Left ventricle myocardium superior (tissue), 1 donor: ENCODE measurements around the gene RNU5B-1. TPM values are rescaled to one million over a fixed set of nuclear protein-coding genes. Genes with fewer than 3 reads are reported as not detected.

Experiments
- ATAC-seq: fragments of 200-7000 bp; cut with Tn5 transposase; one replicate; pipeline ENCODE4 v1.9.1; 2020; ENCODE audit warnings: mild to moderate bottlenecking, moderate library complexity
- DNase-seq: peaks from one replicate; pipeline ENCODE4 v3.0.0-alpha.2; 2020
- intact Hi-C: fragments of 100-400 bp; cut with micrococcal nuclease; formaldehyde crosslinking; loops from one replicate; pipeline ENCODE4 v1.11.0; 2022
- total RNA-seq: library from RNA; stranded (reverse); fragmentation: NEBNext Ultra II Directional; extraction: Animal tissue kit (Norgen Biotek cat#: 25700); gene quantifications from one replicate; pipeline ENCODE4 v1.2.1, GENCODE V29; 2021
- donor health status: DM: no; HTN: yes; CAD: no; lungs with severe emphysema.

The RNU5B-1 gene
- total RNA-seq, 1 donor from 2014 or later: 40.8 TPM

DNA sequence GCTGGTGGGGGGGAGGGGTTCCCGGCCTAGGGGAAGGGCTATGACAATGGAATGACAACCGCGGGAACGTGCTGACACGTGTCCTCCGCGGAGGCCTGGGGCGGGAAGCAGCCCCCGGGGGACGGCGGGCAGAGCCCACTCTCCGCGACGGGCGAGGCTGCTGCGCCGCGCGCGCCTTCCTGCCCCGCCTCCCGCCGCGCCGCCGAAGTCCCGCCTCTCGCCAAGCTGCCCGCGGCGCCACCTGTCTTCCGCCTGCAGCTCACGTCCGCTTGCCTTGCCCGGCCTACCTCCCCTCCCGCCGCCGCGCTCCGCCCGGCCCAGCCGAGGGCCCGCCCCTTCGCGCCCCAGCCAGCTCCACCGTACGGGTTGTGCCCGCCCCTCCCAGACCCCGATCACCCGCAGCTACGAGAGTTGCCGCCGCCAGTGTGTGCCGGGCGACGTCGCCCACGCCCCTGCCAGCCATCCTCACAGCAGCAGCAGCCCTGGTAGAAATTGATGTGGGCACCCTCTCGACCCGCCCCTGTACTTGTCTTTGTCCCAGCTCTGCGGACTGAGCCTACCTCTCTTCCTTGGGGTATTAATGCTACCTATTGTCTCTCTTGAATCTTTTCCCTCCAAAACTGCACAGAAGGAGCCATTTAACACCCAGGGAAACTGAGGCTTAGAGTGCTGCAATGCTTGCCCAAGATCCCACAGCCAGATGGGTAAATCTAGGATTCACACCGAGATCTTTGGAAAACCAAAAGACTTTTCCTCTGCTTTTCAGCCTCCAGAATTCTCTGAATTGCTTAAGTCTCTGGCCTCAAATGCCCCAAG lies 17.6 kb upstream of the RNU5B-1 start, which contains the start of gene PARP16:
Gene PARP16 (minus strand): TSS at position 180 of the 816 bp plus-strand sequence. CDS start 457 bp downstream, outside the sequence.
- DNase-seq (peak; percentile 95), ATAC-seq (peak; percentile 97)
- intact Hi-C loops: no loop called here

DNA sequence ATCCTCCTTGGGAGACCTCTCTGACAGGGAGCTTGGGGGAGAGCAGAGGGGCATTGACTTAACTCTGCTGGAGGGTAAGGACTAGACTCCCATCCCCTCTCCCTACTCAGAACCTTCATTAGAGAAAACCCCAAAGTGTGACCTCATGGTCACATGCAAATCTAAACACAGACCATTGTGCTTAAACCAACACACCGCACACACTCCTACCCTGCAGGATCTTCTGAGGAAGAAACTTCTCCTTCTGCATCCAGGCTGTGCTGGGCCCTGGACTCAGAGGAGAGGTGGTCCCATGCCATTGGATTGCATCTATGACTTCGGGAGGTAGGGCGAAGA lies 17.0 kb upstream of the RNU5B-1 start:
- no peak for DNase-seq
- intact Hi-C loops: no loop called here
- ATAC-seq: no peak

DNA sequence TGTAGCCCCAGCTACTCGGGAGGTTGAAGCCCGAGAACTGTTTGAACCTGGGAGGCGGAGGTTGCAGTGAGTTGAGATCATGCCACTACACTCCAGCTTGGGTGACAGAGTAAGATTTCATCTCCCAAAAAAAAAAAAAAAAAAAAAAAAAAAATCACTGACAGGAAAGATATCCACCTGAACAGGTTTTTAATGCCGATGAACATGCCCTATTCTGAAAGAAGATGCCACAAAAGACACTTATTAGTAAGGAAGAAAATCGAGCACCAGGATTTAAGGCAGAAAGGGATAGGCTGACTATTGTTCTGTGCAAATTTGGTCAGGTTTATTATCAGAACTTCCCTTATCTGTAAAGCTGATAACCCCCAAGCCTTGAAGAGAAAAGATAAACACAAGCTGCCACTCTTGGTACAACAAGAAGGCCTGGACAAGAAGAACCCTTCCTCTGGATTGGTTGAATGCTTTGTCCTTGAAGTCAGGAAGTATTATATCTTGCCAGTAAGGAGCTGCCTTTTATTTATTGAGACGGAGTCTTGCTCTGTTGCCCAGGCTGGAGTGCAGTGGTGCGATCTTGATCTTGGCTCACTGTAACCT lies 15.1 kb upstream of the RNU5B-1 start:
- ATAC-seq (no peak), DNase-seq (no peak)
- intact Hi-C loops: no loop called here

DNA sequence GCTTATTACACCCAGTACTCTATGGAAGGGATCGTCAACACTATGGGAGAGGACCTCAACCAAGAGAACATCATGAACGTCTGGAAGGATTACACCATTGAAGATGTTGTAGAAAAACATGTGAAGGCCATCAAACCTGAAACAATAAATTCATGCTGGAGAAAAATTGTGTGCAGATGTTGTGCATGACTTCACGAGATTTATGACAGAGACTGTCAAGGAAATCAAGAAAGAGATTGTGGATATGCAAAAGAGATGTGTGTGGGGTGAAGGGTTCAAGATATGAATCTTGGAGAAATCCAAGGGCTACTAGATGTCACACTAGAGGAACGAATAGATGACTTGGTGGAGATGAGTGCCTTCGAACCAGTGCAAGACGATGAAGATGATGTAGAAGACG lies 14.2 kb upstream of the RNU5B-1 start:
- ATAC-seq (no peak), DNase-seq (no peak)
- intact Hi-C loops: no loop called here

DNA sequence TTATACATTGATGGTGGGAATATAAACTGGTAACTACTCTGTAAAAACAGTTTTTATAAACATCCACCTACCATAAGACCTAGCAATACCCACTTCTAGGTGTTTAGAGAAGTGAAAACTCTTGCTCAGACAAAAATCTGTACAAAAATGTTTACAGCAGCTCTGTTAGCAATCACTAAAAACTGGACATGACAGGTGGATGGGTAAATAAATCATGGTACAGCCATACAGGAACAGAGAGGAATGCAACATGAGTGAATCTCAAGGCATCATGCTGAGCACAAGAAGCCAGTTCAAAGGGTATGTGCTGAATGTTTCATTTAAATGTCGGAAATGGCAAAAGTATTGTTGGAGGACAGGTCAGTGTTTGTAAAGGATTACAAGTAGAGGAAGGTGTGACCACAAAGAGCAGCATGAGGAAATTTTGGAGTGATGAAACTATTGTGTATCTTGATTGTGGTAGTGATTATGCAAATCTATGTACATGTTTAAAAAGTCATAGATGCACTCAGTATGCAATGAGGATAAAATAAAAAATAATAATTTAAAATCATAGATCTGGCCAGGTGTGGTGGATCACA lies 11.4 kb upstream of the RNU5B-1 start:
- intact Hi-C loops: no loop called here
- no peak for ATAC-seq
- no peak for DNase-seq

DNA sequence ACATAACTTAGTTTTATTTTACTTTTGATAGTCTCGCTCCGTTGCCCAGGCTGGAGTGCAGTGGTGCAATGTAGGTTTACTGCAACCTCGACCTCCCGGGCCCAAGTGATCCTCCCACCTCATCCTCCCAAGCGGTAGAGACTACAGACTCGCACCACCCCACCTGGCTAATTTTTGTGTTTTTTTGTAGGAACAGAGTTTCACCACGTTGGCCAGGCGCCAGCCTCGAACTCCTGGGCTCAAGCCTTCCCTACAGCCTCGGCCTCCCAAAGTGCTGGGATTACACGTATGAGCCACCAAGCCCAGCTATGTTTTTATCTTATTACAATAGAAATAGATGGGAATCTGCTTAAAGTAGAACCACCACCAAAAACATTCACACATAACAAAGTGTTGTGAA lies 5.7 kb upstream of the RNU5B-1 start:
- DNase-seq: no peak
- no peak for ATAC-seq
- intact Hi-C loops: loop anchor here (5.0 kb wide), 1 partner anchor 111 kb away; the partner anchor contains the start of gene CLPX

DNA sequence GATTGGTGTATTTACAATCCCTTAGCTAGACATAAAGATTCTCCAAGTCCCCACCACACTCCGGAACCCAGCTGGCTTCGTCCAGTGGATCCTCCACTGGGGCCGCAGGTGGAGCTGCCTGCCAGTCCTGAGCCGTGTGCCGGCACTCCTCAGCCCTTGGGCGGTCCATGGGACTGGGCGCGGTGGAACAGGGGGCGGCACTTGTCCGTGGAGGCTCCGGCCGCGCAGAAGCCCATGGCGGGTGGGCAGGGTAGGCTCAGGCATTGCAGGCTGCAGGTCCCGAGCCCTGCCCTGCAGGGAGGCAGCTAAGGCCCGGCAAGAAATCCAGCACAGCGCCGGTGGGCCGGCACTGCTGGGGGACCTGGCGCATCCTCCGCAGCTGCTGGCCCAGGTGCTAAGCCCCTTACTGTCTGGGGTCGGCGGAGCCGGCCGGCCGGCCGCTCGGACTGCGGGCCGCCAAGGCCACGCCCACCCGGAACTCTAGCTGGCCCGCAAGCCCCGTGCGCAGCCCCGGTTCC lies 3.5 kb upstream of the RNU5B-1 start:
- no peak for ATAC-seq
- no peak for DNase-seq
- intact Hi-C loops: no loop called here

DNA sequence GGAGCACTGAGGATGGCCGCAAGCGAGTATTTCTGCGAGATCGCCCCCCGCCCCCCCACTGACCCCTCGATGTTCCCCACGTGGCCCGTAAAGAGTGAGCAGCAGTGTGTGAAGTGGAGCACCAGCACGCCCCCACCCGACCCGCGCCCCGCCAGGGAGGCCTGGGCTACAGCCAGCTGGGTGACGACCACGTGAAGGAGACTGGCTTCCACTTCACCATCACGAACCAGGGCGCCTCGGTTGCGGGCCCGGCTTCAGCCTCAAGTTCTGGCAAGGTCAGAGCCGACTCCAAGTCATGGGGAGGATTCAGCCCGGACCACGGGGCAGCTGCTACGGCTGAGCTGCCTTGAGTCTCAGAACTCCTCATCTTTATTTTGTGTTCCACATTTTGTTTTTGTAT lies 2.4 kb upstream of the RNU5B-1 start:
- intact Hi-C loops: no loop called here
- ATAC-seq: no peak
- no peak for DNase-seq

DNA sequence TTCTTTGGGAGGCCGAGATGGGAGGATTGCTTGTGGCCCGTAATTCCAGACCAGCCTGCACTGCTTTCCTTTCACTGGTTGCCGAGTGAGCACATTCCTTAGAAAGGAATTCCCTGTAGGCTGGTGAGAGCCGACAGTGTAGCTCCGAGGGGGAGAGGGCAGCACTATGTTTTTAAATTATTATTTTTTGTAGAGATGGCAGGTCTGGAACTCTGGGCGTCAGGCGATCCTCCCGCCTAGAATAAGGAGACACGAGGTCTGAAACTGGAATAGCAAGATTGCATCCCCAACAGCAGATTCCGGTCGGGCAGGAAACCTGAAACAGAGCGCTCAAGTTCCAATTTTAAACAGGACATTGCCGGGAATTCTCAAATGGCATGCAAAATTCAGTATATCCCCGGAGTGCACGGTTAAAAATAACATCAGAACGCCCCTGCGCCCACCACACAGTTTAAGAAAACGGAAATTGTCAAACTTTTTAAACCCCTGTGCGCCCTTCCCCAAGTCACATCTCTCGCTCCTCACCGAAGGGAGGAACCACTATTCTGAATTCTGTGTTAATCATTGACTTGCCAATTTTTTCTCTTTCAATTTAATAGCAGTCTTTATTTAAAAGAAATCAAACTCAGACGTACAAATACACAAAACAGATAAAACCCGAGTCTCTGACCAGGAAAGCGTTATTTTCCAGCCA lies 643 bp upstream of the RNU5B-1 start:
- DNase-seq (no peak), ATAC-seq (peak; percentile 64)
- intact Hi-C loops: no loop called here

DNA sequence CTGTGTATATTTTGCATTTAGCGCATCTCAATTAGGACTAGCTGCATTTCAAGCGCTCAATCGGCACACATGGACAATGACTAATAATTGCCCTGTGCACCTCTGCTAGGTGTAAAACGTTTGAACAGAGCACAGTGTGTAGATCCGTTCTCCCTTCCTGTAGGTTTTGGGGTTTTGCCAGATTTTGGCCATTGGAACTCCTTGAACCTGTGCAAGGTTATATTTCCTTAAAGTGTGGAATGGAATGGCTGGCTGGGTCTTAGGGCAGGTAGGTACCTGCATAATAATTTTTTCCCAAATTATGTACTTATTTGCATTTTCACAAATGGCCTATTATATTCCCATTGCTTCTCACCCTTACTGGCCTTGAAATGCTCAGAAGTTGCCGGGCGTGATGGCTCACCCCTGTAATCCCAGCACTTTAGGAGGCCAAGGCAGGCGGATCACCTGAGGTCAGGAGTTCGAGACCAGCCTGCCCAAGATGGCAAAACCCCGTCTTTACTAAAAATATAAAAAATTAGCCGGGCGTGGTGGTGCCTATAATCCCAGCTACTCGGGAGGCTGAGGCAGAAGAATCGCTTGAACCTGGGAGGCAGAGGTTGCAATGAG lies 777 bp downstream of the RNU5B-1 start:
- DNase-seq (no peak), ATAC-seq (peak; percentile 13)
- intact Hi-C loops: no loop called here

DNA sequence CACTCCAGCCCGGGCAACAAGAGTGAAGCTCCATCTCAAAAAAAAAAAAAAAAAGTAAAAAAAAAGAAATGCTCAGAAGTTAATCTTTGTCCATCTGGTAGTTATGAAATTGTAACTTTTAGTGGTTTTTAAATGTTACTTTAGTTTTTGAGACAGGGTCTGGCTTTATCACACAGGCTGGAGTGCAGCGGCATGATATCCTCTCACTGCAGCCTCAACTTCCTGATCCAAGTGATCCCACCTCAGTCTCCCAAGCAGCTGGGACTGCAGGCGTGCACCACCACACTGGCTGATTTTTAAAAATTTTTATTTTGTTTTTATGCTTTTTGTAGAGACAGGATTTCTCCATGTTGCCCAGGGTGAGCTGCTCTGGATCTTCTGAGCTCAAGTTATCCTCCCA lies 1.3 kb downstream of the RNU5B-1 start:
- ATAC-seq (no peak), DNase-seq (no peak)
- intact Hi-C loops: no loop called here

DNA sequence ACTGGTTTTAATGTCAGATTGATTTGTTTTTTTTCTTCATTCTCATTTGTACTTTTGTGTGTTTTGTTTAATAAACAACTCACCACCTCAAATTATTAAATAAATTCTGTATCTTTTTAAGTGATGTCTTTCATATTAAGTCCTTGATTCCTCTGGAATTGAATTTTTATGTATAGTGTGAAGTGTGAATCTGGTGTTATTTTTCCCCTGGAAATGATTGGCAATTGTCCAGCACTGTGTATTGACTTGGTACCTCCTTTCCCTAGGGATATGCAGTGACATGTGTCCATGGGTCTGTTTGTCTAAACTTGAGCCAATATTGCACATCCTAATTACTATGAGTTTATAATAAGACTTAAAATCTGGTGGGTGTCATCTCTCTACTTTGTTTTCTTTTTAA lies 2.1 kb downstream of the RNU5B-1 start:
- DNase-seq (no peak), ATAC-seq (no peak)
- intact Hi-C loops: no loop called here

DNA sequence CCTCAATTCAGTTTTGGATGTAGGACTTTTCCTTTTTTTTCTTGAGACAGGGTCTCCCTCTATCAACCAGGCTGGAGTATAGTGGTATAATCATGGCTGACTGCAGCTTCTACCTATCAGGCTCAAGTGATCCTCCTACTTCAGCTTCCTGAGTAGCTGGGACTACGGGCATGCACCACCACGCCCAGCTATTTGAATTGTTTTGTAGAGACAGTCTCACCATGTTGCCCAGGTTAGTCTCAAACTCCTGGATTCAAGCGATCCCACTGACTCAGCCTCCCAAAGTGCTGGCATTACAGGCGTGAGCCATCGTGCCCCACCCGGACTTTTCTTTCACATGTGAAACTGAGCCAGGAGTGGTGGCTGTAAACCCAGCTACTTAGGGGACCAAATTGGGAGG lies 3.5 kb downstream of the RNU5B-1 start:
- DNase-seq (no peak), ATAC-seq (no peak)
- intact Hi-C loops: no loop called here

DNA sequence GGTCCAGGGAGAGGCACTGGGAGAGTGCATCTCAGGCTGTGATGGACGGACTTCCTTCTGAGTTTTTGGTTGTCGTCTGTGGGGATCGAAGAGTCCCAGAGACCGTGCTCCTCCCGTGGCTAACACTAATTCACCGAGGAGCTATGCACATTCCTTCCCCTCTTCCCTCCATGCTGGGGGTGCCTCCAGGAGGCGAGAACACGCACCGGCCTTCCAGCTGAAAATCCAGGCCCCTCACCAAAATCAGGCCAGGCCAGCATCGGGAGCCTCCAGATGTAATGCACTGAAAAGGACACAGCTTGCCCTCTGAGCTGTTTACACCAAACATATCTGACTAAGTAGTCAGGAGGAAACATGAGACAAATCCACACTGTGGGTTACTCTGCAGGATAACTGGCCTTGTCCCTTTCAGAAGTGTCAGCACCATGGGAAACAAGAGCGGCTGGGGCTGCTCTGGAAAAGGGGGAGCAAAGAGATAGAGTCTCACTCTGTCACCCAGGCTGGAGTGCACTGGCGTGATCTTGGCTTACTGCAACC lies 5.5 kb downstream of the RNU5B-1 start:
- DNase-seq: no peak
- intact Hi-C loops: no loop called here
- no peak for ATAC-seq

DNA sequence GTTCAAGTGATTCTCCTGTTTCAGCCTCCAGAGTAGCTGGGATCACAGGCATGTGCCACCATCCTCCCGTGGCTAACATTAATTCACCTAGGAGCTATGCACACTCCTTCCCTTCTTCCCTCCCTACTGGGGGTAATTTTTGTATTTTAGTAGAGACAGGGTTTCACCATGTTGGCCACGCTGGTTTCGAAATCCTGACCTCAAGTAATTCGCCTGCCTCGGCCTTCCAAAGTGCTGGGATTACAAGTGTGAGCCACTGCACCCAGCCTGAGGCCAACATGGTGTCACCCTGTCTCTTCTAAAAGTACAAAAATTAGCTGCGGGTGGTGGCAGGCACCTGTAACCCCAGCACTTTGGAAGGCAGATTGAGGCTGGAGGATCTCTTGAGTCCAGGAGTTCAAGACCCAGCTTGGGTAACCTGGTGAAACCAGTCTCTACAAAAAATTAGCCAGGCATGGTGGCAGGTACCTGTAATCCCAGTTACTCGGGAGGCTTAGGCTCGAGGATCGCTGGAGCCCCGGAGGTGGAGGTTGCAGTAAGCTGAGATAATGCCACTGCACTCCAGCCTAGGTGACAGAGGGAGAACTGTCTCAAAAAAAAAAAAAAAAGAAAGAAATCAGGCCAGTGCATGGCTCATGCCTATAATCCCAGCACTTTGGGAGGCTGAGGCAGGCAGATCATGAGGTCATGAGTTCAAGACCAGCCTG lies 6.1 kb downstream of the RNU5B-1 start:
- DNase-seq (no peak), ATAC-seq (no peak)
- intact Hi-C loops: no loop called here

DNA sequence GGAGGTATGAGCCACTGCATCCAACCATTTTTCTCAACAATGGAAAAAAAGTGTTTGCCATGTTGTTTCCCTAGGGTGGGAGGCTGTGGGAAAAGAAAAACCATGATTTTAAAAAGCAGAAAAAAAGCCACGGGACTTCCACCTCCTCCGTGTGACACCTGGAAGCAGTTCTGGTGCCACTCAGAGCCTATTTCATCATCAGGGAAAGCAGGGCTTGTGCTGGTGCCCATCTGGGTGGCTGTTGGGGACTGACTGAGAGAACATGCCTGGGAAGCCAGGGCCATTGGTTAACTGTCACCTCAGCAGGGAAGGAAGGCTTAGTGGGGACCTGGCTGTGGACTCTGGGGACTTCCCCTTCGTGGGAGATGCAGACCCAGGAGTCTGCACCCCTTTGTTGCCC lies 7.3 kb downstream of the RNU5B-1 start:
- ATAC-seq (no peak), DNase-seq (no peak)
- intact Hi-C loops: no loop called here

DNA sequence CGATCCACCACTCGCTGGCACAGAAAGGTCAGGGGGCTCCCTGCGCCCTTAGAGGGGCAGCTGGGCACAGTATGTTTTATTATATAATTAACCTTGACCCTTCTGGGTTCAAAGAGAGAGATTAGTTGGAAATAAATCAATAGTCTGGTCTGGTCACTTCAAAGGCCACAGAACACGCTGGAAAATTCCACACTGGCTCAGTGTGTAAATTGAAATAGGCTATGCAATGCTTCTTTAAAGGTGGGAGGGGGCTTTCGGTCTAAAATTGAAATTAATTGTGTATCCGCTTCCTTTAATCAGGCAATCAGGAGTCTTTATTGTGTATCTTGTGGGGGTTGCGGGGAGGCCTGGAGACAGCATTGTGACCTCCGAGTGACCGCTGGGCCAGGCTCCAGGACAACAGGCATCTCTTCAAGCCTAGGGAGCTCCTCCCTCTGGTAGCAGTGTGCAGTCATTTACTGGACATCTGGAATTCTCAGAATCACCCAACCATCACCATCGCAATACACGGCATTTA lies 8.0 kb downstream of the RNU5B-1 start:
- intact Hi-C loops: no loop called here
- ATAC-seq (peak; percentile 78), DNase-seq (peak; percentile 73)

DNA sequence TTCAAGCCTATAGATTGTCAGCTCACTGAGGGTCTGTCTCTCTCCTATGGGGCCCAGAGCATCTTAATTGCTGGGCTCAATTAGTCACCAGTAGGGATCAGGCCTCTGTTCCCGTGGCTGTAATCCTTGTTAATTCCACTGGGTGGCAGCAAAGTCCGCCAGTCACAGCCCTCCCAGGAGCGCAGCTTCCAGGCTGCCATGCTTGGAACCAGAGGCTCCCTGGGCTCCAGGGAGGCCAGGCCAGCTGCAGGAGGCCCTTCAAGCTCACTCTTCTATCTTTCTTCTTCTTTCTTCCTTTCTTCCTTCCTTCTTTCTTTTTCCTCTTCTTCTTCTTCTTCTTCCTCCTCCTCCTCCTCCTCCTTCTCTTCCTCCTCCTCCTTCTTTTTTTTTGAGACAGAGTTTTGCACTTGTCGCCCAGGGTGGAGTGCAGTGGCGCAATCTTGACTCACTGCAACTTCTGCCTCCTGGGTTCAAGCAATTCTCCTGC lies 14.4 kb downstream of the RNU5B-1 start:
- peak; percentile 81 for DNase-seq
- peak; percentile 87 for ATAC-seq
- intact Hi-C loops: no loop called here
